ENCODE measurements around the gene AUH. TPM values are rescaled to one million over a fixed set of nuclear protein-coding genes. Genes with fewer than 3 reads are reported as not detected.

Gene AUH
- total RNA-seq, 1 donor from 2014 or later, result 30.6 TPM

DNA sequence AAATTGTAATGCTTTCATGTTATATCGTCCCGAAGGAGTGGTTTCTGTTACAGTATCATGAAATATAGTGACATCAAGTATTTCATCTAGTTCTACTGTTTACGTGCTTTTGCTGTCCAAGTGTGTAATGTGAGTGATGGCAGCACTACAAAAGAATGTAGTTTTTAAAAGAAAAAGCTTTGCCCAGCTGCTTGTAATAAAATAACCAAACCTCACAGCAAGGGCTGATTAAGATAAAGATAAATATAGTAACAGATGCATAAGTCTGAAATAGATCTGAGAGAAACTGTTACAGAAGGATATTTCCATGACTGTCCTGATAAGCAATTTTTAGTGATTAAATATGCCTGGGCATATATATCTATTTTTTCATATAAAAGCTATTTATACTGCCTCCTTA is 106.4 kb downstream of the AUH start:
- intact Hi-C loops (cut with micrococcal nuclease), result no loop called here

DNA sequence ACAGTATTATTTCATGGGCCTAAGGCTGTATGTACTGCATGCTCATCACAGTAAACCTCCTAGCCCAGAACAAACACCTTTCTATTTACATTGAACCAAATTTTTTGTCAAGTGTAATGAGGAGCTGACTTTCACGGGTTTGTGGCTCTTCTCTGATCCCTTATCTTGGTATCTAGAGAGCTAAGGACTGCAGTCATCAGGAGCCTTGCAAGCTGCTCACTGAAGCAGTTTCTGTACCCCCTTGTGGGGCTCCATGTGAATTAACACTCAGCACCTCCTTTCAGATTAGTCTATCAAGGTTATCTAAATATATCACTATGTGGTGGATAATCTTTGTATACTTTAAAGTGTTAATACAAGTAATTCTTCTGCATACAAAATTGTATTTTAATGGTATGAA is 108.2 kb downstream of the AUH start:
- intact Hi-C loops (cut with micrococcal nuclease), result loop anchor here (1.0 to 5.0 kb wide), 9 partner anchors 46 to 338 kb away; no protein-coding TSS in a partner anchor

DNA sequence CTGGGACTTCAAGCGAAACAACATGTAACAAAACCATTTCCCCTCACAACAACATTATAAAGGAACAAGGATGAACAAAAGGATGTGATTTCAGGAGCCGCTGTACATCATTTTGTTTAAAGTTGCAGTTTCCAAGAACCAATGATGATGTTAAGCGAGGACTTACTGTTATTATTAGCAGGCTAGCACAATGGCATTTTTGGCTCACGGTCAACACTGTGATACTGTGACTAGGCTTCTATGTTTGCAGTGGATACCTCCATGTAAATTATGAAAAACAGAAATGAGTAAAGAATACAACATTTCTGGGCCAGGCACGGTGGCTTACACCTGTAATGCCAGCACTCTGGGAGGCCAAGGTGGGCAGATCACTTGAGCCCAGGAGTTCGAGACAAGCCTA is 113.0 kb downstream of the AUH start:
- intact Hi-C loops (cut with micrococcal nuclease), result no loop called here

DNA sequence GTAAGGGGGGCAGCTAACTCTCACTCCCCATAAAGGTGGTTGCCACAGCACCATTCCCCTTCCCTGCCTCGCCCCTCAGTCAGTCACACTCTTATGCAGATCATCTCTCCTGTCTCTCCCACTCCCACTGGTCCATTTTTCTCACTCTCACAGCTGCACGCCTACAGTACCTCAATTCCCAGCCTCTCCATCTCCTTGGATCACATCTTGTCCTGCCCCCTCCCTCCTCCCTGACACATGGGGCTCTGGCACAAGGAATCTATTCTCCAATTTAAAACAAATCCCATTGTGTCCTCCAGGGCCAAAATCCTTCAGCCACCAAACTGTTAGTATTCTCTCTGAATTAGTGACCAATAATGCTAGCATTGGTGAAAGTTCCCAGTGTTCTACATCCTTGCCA is 114.4 kb downstream of the AUH start:
- intact Hi-C loops (cut with micrococcal nuclease), result no loop called here

DNA sequence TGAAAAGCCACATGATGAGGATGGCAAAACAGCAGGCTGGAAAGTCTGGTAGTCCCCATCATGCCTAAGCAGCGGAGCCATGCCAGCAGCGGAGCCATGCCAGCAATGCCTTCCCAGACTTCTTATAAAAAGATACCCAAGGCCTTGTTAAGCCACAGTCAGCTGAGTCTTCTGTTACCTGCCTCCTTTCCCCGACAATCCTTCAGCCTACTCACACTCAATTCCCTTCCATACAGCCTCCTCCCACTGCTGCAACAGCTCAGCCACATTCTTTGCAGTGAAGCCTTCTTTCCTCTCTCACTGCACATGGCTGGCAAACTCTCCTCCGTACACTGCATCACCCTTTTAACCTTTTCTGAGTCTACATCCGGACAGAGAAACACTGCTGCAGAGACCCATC is 114.9 kb downstream of the AUH start:
- intact Hi-C loops (cut with micrococcal nuclease), result no loop called here

DNA sequence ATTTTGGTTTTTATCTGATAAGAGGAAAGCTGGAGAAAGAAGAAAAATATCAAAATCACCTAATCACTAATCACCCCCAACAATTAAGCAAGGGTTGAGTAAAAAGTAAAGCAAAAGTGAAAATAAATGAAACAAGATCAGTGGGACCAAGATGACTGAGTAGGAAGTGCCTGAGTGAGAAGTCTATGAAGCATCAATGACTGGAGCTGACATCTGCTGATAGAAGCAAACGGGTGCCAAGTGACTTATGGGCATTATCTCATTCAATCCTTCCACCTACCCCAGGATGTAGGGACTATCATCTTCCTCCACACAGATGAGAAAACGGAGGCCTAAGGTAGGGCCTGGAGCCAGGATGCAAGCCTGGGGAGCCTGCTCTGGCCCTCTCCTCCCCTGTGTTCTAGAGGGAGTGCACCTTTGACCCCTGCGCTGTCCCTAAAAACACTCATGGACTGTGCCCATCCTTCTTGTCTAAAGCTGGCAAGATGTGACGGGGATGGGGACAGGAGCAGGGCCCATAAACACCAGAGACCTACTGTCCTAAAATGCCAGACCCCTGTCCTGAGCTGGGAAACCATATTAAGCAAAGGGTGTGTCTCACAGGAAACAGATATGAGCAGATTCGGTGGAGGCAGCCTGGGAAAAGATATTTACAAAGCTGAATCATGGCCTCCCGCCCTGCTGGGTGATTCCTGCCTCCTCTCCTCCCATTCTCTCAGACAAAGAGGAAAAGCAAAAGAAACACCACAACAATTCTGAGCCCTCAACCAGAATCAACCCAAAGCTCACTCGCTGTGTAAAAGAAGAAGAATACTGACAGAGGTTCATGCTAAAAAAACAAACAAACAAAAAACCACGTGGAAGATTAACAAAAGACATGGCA is 116.0 kb downstream of the AUH start:
- intact Hi-C loops (cut with micrococcal nuclease), result no loop called here

DNA sequence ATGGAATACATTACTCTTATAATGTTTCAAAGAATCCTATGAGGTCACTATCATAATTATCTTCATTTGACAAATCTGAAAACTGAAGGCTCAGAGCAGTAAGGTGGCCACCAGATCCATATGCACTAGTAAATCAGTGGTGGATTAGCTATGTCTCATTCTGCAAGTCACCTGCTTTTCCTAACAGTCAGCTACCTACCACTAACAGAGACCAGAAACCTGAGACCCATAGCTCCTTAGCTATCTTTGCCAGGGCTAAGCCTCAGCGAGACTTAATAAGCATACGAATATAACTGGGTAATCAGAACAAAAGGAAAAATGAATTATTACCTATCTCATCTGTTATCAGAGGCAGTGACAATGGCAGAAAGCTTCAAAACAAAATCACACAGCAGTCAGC is 118.7 kb downstream of the AUH start:
- intact Hi-C loops (cut with micrococcal nuclease), result no loop called here

DNA sequence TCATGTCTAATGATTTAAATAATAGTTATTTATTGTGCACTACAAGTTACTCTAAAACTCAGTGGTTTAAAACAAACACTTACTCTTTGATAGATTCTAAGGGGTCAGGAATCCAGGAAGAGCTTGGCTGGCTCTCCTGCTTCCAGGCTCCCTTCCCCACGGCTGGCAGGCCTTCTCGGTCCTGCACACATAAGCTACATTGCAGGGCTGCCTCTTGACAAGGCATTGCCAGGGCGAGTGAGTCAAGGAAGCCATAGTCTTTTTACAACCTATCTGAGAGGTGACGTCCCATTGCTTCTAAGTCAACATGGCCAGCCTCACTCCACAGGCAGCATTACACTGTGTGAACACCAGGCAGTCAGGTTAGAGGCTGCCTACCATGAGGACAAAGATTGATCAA is 119.8 kb downstream of the AUH start:
- intact Hi-C loops (cut with micrococcal nuclease), result no loop called here

DNA sequence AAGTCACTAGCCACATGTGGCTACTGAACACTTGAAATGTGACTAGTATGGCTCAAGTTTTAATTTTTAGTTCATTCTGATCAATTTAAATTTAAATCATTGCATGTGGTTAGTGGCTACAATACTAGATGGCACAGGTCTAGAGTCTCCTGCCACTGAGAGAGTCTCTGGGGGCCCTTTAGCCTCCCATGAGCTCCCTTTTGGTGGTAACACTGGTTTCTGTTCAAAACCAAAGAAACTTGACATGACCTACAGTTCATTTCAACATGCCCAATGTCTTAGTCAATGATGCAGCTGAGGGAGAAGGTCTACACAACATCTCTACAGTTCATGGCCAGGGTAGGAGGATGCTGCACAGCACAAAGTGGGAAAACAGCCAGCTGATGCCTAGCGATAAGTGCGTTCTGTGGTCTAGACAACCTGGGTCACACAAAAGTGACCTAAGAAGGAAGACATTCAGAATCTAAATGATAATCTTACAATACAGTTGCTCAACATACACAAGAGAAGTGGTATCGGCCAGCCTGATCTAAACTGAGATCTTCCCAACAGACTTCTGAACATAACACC is 121.0 kb downstream of the AUH start:
- intact Hi-C loops (cut with micrococcal nuclease), result no loop called here

DNA sequence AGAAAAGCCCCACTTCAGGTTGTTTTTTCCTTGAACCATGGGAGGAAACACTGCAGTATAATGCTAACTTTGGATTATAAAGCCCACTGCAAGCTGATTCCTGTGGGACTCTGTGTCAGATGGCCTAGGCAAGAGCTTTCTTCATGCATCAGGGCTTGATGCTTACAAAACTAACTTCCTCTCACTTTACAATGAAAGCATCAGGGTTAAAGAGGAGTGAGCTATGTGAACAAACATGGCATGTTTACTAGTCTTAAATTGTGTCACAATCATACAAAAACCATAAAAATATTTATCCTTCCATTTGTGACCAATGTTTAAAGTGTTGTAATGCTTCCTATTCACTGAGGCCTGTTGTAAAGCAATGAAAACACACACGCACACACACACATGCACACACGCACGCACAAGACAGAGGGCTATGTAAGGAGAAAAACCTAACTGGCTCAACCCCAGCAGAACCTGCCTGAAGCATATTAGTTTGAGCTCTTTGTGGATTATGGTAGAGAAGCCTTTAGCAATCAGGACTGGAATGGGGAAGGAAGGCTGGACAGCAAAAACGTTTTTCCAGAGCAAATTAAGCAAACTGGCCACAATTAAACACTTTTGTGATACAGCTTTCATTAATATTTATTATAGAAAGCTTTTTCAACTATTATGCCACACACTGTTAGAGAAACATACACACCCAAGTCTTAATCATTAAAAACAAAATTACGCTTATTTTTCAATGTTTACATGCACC is 122.2 kb downstream of the AUH start:
- intact Hi-C loops (cut with micrococcal nuclease), result no loop called here

DNA sequence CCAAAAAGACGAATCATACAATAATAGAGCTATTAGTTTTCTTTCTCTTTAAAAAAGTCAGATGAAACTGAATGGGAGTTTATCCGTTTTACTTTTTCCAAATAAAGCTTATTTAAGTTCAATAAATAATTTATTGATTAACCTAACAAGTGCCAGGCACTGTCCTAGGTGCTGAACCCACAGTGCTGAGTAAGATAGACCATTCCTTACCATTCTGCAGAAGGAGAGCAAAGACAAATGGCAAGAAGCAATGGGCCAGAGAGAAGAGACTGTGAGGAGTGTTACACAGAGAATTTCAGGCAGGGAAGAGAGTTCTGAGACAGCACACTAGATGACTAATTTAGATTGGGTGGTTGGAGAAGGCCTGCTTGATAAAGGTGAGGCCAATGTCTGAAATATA is 127.2 kb downstream of the AUH start:
- intact Hi-C loops (cut with micrococcal nuclease), result no loop called here

DNA sequence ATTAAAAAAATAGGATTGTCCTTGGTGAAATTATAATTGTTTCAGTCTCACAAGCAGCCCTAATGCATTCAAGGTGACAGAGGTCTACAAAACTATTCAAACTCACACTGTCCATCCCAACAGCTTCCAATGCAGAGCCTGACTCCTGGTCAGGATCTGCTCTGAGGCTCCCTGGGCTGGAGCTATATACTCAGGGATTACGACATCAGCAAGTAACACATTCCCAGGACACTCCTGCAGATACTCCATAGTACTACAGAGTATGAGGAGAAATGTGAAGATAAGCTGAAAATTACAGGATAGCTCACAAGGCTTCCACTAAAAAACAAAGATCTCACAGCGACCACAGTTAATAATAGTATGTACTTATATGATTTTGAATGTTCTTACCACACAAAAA is 130.1 kb downstream of the AUH start:
- intact Hi-C loops (cut with micrococcal nuclease), result no loop called here

DNA sequence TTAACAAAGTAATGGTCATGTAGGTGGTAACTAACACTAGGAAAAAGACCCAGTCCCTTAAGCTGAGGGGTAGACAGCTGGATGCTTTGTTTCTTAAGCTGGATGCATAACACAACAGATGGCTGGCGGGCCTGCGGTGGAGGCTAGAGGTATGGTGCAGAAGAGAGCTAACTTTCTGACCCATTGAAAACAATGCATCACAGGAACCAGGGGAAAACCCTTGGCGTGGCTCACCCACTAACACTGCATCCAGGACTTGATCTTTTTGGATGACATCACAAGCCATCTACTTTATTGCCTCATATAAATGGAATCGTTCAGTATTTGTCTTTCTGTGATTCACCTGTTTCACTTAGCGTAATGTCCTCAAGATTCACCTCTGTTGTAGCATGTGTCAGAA is 138.7 kb downstream of the AUH start:
- intact Hi-C loops (cut with micrococcal nuclease), result no loop called here

DNA sequence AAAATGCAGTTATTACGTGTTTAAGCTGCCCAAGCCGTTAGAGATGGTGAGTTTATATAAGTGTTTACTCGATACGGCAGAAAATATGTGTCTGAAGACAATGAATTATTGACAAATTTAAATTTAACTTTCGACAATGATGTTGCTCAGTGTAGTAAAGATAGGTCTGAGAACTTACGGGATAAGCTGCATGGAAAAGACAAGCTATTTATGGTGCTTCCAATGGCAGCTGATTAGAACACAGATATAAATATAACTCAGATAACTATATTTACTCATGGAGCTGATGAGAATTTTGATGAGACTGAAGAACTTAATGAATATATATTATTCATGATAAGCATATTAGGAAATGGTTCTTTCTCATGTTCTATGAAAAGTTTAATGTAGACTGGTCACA is 139.3 kb downstream of the AUH start:
- intact Hi-C loops (cut with micrococcal nuclease), result no loop called here

DNA sequence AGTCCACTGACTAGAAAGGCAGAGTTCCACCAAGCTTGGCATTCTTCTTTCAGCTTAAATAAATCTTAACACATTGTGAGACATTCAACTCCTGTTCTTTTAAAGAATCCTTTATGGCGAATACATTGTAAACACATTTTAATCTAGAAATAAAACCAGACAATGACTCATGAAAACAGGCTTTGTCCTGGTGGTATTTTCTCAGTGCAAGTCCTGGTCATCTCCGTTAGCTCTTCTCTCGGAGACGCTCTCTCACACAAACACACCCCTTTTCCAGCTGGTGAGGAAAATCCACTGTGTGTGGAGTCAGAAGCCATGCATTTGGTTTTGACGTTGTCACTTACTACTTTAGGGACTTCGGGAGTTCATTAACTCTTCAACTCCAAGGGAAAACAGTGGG is 140.4 kb downstream of the AUH start:
- intact Hi-C loops (cut with micrococcal nuclease), result no loop called here

DNA sequence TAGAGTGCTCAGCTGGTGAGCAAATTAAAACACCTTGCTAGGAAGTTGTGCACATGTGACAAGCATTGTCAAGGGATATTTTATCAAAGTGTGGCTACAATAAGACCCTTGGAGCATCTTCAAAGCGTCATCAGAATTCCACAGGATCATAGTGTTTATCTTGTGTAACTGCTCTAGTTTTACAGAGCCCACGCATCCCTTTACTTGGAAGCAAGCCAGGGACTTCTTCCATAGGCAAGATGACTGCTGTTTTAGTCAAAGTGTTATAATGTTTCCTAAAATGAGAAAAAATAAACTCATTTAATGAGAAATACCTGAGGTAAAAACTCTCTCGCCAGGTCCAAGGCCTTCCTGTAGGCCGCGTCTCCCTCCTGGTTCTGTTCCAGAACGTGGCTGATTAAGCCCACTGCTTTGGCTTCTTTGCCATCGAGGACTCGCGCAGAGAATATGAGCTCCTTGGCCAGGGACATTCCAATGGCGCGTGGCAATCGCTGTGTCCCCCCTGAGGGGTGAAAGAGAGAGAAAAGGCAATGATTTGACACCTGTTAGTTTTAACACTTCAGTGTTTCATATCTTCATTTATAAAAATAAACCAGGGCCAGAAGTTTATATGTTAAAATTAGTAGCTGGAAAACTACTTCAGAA is 141.1 kb downstream of the AUH start:
- intact Hi-C loops (cut with micrococcal nuclease), result no loop called here

DNA sequence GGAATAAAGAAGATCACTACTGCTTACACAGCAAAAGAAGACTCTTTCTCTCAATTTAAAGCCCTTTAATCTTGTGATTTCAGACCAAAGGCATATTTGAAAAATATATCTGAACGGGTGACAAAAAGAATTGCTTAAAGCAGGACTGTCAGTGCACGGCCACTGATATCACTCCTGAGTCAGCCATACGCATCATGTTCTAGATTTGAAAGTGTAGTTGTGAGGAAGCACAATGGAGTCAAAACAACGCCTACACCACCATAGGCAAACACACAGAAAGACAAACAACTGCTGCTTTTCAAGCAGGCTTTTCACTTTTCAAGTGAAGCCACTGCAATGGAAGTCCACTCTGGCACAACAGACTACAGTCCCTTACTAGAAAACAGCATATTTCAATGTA is 141.7 kb downstream of the AUH start:
- intact Hi-C loops (cut with micrococcal nuclease), result no loop called here

DNA sequence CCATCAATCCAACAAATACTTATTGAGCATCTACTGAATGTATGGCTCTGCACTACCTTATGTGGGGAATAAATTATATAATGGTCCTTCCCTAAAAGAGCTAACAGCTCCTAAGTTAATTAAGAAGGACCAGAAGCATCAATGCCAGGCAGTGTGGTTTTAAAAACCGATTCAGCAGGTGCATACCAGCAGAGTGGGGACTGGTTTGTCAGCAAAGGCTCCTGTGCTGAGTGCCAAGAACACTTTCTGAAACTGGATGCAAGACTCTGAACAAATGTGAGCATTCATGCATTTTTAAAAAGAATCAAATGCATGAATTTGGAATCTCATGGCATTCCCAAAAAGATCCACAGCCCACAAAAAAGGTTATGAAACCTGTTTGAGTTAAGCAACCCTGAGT is 142.2 kb downstream of the AUH start:
- intact Hi-C loops (cut with micrococcal nuclease), result no loop called here

DNA sequence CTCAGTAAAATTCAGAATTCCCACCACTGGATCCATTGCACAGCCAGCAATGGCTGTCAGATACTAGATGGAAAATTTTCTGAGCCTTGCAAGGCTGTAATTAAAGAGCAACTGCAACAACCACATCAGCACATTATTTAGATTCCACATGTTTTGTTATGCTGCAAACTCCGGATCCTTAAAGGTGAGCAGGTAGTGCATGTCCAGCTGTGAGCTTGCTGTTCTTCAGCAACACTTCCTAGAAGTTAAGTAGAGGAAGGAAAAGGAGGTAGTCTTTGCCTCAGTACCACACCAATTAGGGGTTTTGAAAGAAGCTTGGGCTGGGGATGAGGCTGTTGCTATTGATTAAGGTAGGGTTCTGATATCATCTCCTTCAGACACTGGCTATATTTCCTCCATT is 144.3 kb downstream of the AUH start:
- intact Hi-C loops (cut with micrococcal nuclease), result no loop called here

DNA sequence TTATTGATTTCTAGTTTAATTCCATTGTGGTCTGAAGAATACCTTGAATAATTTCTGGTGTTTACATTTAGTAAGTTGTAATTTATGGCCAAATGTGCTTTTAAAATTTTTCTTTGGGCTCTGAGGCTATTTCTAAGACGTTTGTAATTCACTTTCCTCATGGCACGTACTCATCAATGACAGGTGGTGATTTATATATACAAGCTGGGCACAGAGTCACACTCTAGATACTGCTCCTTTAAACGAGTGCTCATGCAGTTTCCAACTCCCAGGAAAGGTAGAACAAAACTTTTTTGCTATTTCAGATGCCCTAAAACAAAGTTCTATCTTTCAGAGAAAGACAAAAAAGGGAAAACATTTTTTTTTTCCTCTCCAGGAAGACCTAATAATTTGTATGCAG is 146.9 kb downstream of the AUH start:
- intact Hi-C loops (cut with micrococcal nuclease), result no loop called here

DNA sequence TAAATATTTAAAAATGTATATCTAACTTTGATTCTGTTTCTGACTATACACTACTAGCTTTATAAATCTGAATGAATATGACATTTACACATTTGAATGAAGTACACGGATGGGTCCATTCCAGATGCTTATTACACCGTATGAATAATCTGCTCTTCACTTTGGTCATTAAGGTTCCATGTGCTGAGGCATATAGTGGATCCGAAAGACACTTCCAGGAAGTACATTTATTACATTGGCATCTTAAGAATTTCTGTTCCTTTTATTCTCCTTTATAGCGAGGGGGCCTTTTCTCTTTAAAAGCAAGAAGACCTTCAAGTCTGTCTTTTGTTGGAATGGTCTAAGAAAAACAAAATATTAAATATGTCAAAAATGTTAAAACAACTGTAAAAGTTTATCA is 147.6 kb downstream of the AUH start:
- intact Hi-C loops (cut with micrococcal nuclease), result no loop called here

Data from T-helper 2 cell treated with Interferon-gamma antibody and Interleukin-4, amounts not matched to agents 100 ng/mL and 5 ng/mL, for 36 hours (primary cell).